Osteoblast (primary cell): Measurements from ENCODE around the gene KLK10. TPM values are rescaled to one million over a fixed set of nuclear protein-coding genes. Genes with fewer than 3 reads are reported as not detected.
"Not testable (repeated sequence)": the region's sequence is repeated elsewhere in the genome, so short reads cannot be mapped to it uniquely, and the experiment has no call there.

Experiments
- DNase-seq: peaks from one replicate; pipeline ENCODE4 v3.0.0; 2011; ENCODE audit warnings: low spot score, mixed read lengths; ENCODE audit not compliant: insufficient read length; ENCODE audit errors: missing footprints
- H2AFZ ChIP-seq: 2 replicates; pipeline ENCODE4 v1.6.0; 2011; ENCODE audit warnings: mild to moderate bottlenecking, low read length
- H3K27ac ChIP-seq: 2 replicates; pipeline ENCODE4 v1.5.1; 2011; ENCODE audit warnings: mild to moderate bottlenecking, low read depth, low read length, moderate library complexity
- H3K27me3 ChIP-seq: 2 replicates; pipeline ENCODE4 v1.6.0; 2012; ENCODE audit warnings: mild to moderate bottlenecking, control low read depth, inconsistent platforms, low read length, moderate library complexity; ENCODE audit not compliant: insufficient read depth
- H3K36me3 ChIP-seq: 2 replicates; pipeline ENCODE4 v1.5.1; 2011; ENCODE audit warnings: mild to moderate bottlenecking, low read length, control low read depth, moderate library complexity; ENCODE audit not compliant: insufficient read depth
- H3K4me1 ChIP-seq: 2 replicates; pipeline ENCODE4 v1.5.1; 2011; ENCODE audit warnings: mild to moderate bottlenecking, low read length, control low read depth, moderate library complexity; ENCODE audit not compliant: insufficient read depth
- H3K4me2 ChIP-seq: 2 replicates; pipeline ENCODE4 v1.6.0; 2011; ENCODE audit warnings: mild to moderate bottlenecking, low read length; ENCODE audit not compliant: insufficient read depth
- H3K4me3 ChIP-seq: fragments of 200-600 bp; sonication (generic); 3 replicates; pipeline ENCODE4 v1.5.1; 2012; ENCODE audit warnings: mild to moderate bottlenecking, low read length, inconsistent platforms; ENCODE audit not compliant: insufficient read depth
- H3K79me2 ChIP-seq: 2 replicates; pipeline ENCODE4 v1.6.0; 2012; ENCODE audit warnings: mild to moderate bottlenecking, low read length, control low read depth, inconsistent platforms; ENCODE audit not compliant: insufficient read depth
- H3K9me3 ChIP-seq: 2 replicates; pipeline ENCODE4 v1.5.1; 2011; ENCODE audit warnings: low read depth, low read length, control low read depth
- H4K20me1 ChIP-seq: 2 replicates; pipeline ENCODE4 v1.6.0; 2012; ENCODE audit warnings: mild to moderate bottlenecking, low read length, control low read depth; ENCODE audit not compliant: insufficient read depth
- CTCF ChIP-seq: IDR thresholded peaks from 2 replicates; pipeline ENCODE4 v1.5.1; 2011; ENCODE audit warnings: mild to moderate bottlenecking, low read depth, low read length, moderate library complexity; ENCODE audit errors: extremely low read depth
- total RNA-seq: library from RNA; depleted of rRNA; stranded (reverse); fragments of >200 nt; gene quantifications from 2 replicates; pipeline ENCODE4 v1.2.3, GENCODE V29; 2012

Gene KLK10
- total RNA-seq, 1 donor, result not detected

GRCh38 chr19:50994129-50994528, 25.4 kb downstream of the KLK10 start:
- no peak for TF ChIP-seq CTCF
- Histone ChIP-seq H3K36me3 (no peaks in the 10 kb centered on the region), H3K4me1 (no peaks in the 10 kb centered on the region), H3K4me2 (no peak overlapping the region), H2AFZ (no peak overlapping the region), H3K27ac (no peak overlapping the region), H3K27me3 (no peaks in the 10 kb centered on the region), H3K4me3 (no peak overlapping the region), H3K79me2 (no peaks in the 10 kb centered on the region), H3K9me3 (no peaks in the 10 kb centered on the region), H4K20me1 (no peaks in the 10 kb centered on the region)
- DNase-seq, result no peak

DNA sequence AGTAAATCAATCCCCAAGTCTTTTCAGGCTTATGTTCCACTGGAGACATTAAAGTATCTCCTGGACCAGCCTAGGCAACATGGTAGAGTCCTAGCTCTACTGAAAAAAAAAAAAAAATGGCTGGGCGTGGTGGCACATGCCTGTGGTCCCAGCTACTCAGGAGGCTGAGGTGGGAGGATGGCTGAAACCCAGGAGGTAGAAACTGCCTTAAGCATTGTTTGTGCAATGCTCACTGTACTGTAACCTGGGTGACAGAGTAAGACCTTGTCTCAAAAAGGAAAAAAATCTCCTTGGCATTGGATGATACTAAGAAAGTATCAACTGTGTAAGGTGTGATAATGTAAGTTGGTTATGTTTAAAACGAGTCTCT, 26.9 kb downstream of the KLK10 start:
- Histone ChIP-seq H3K4me2 (no peak overlapping the region), H3K9me3 (no peaks in the 10 kb centered on the region), H2AFZ (no peak overlapping the region), H3K27ac (no peak overlapping the region), H3K4me1 (no peaks in the 10 kb centered on the region), H3K36me3 (no peaks in the 10 kb centered on the region), H3K27me3 (no peaks in the 10 kb centered on the region), H3K4me3 (no peak overlapping the region), H4K20me1 (no peaks in the 10 kb centered on the region), H3K79me2 (no peaks in the 10 kb centered on the region)
- DNase-seq, result no peak
- no peak for TF ChIP-seq CTCF

DNA sequence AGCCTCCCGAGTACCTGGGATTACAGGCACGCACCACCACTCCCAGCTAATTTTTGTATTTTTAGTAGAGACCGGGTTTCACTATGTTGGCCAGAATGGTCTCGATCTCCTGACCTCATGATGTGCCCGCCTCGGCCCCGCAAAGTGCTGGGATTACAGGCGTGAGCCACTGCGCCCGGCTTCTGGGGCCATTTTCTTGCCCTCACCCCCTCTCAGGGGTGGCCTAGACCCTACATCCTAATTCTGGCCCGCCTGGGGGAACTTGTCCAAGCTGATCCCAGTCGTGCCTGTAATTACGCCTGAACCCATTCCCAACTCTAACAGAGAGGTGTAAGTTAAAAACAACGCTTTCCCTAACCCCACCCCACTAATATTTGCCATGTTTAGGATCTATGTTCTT, 35.1 kb downstream of the KLK10 start:
- H3K4me2 ChIP-seq, H3K9me3 ChIP-seq, H2AFZ ChIP-seq, H3K27me3 ChIP-seq, H3K79me2 ChIP-seq, H3K4me3 ChIP-seq, H3K27ac ChIP-seq, H3K4me1 ChIP-seq, H4K20me1 ChIP-seq, DNase-seq, H3K36me3 ChIP-seq: not testable (repeated sequence)

DNA sequence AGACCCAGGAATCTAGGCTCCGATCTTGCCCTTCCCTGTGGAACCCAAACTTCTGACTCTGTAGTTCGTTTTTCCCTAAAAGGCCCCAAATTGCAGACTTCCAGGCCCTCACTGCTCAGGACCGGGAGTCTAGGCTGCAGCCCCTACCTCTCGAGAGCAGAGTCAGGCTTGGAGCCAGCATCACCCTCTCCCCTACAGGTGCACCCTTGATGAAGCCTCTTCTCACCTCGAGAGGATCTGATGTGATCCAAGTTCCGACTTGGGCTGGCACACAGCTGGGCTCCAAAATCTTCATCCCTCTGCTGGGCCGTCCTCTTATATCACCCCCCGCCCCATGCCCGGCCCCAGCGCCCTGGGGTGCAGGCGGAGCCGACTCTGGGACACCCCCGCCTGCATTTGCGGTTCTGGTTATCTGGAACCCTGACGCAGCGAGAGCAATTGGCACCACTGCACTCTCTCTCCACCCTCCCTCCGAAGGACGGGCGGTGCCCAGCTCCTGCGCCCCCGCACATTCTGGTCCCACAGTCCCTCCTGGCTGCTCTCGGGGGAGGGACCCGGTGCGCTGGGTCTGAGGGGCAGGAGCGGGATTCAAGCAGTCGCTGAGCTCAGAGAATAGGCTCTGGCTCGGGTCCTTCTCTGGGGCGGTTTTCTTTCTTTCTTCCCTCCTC, 35.8 kb downstream of the KLK10 start, which contains the start of gene KLK7:
Gene KLK7 (minus strand): TSS at position 293 of the 668 bp plus-strand sequence. CDS start 1,518 bp downstream, outside the sequence.
- no peaks in the 10 kb centered on the region for H3K27me3 ChIP-seq
- H2AFZ ChIP-seq, result no peak within 1 kb of the TSS
- H4K20me1 ChIP-seq, result no peaks in the 10 kb centered on the region
- TF ChIP-seq CTCF, result no peak
- no peaks in the 10 kb centered on the region for H3K36me3 ChIP-seq
- H3K4me1 ChIP-seq, result no peaks in the 10 kb centered on the region
- no peak for DNase-seq
- no peak within 1 kb of the TSS for H3K27ac ChIP-seq
- no peak within 1 kb of the TSS for H3K4me3 ChIP-seq
- H3K9me3 ChIP-seq, result no peaks in the 10 kb centered on the region
- H3K79me2 ChIP-seq, result no peaks in the 10 kb centered on the region
- H3K4me2 ChIP-seq, result no peak within 1 kb of the TSS
